Spleen (tissue), 11 donors: ENCODE measurements around the gene KRTAP3-1. TPM values are rescaled to one million over a fixed set of nuclear protein-coding genes. Genes with fewer than 3 reads are reported as not detected.

Source experiments
- DNase-seq: peaks from one replicate; pipeline ENCODE4 v3.0.0-alpha.2; 2020
- H3K27ac ChIP-seq, 8 donors: fragments of 200-600 bp; sonication (generic) in 7 of 8; 1 replicate in 4 of 8; 2 replicates in 4 of 8; pipeline versions ENCODE4 v1.5.0 to v1.8.0; 2016 to 2021; ENCODE audit warnings: inconsistent platforms in 4 of 8, mild to moderate bottlenecking in 4 of 8, moderate library complexity in 1 of 8
- H3K27me3 ChIP-seq, 7 donors: fragments of 200-600 bp; sonication (generic) in 6 of 7; replicated peaks in 1 of 7; 1 replicate in 4 of 7; 2 replicates in 3 of 7; pipeline versions ENCODE4 v1.5.0 to v1.8.0; 2016 to 2021; ENCODE audit warnings: inconsistent platforms in 3 of 7, mild to moderate bottlenecking in 1 of 7
- H3K36me3 ChIP-seq, 6 donors: fragments of 200-600 bp; sonication (generic) in 5 of 6; 1 replicate in 4 of 6; 2 replicates in 2 of 6; pipeline versions ENCODE4 v1.5.0 to v1.8.0; 2016 to 2021; ENCODE audit warnings: inconsistent platforms in 2 of 6
- H3K4me1 ChIP-seq, 6 donors: fragments of 200-600 bp; sonication (generic) in 5 of 6; 1 replicate in 3 of 6; 2 replicates in 3 of 6; pipeline versions ENCODE4 v1.5.0 to v1.8.0; 2016 to 2021; ENCODE audit warnings: inconsistent platforms in 3 of 6
- H3K4me3 ChIP-seq, 8 donors: fragments of 200-600 bp; sonication (generic) in 7 of 8; 1 replicate in 4 of 8; 2 replicates in 4 of 8; pipeline versions ENCODE4 v1.5.0 to v1.8.0; 2016 to 2021; ENCODE audit warnings: inconsistent platforms in 4 of 8, mild to moderate bottlenecking in 4 of 8, moderate library complexity in 2 of 8
- H3K9me3 ChIP-seq, 8 donors: fragments of 200-600 bp; sonication (generic) in 7 of 8; 1 replicate in 4 of 8; 2 replicates in 4 of 8; pipeline versions ENCODE4 v1.5.0 to v1.8.0; 2016 to 2021; ENCODE audit warnings: inconsistent platforms in 4 of 8
- CTCF ChIP-seq, 11 experiments: fragments of 200-600 bp in 7 of 11; fragments of 450-650 bp in 4 of 11; sonication (generic) in 4 of 11; IDR thresholded peaks in 8 of 11; conservative IDR thresholded peaks in 3 of 11; 1 replicate in 7 of 11; 2 replicates in 4 of 11; pipeline versions ENCODE4 v1.4.0 to v1.8.0; 2016 to 2021; ENCODE audit warnings: antibody characterized with exemption in 11 of 11, inconsistent platforms in 4 of 11, mild to moderate bottlenecking in 1 of 11
- POLR2A ChIP-seq, 3 donors: fragments of 450-650 bp; IDR thresholded peaks; one replicate each; pipeline ENCODE4 v1.5.1; 2017; ENCODE audit warnings: antibody characterized with exemption in 3 of 3, mild to moderate bottlenecking in 1 of 3
- POLR2AphosphoS5 ChIP-seq, 3 donors: sonication (generic); formaldehyde crosslinking; IDR thresholded peaks; one replicate each; pipeline ENCODE4 v1.5.1; 2017; ENCODE audit warnings: antibody characterized with exemption in 3 of 3
- WGBS, 5 donors: extraction: QIAGEN DNeasy Blood & Tissue Kit in 3 of 5; methylation state at CpG; one replicate each; pipeline versions ENCODE4 v1.1.5 to v1.1.7; 2013 to 2018; 5-methylcytosine and 5-hydroxymethylcytosine counted together
- intact Hi-C: fragments of 100-400 bp; cut with DNase I; formaldehyde crosslinking; loops from one replicate; pipeline ENCODE4 v1.15.0; 2023; ENCODE audit warnings: low total_unique reads
- polyA plus RNA-seq, 3 donors: library from polyadenylated mRNA; stranded (reverse); fragments of 200-250 nt; gene quantifications; one replicate each; pipeline ENCODE4 v1.2.1, GENCODE V29; 2013
- total RNA-seq, 7 donors: library from RNA; depleted of rRNA in 3 of 7; stranded (reverse); fragments of >200 nt in 3 of 7; fragmentation: NEBNext Ultra II Directional in 4 of 7; extraction: Animal tissue kit (Norgen Biotek cat#: 25700) in 4 of 7; gene quantifications; one replicate each; pipeline versions ENCODE4 v1.1.0 to v1.2.1, GENCODE V29; 2016 to 2021
- donor health status: healthy with polysubstance abuse.
- donor health status: DM: no; HTN: no; CAD: no; lungs with moderate emphysema.
- donor health status: DM: no; HTN: no; CAD: no.
- donor health status: Bipolar disorder and iron deficiency.
- donor health status: healthy.
- donor health status: DM: no; HTN: no; CAD: no.
- donor health status: DM: yes; HTN: yes; CAD: no.

KRTAP3-1 gene
- total and polyA plus RNA-seq, 10 donors = not detected

GRCh38 chr17:41013606-41014005 lies 4.7 kb upstream of the KRTAP3-1 start:
- DNase-seq = no peak
- WGBS, 5 donors = 41 to 76% (median 60%) methylated on average over 1 of the region's 1 CpG
- Histone ChIP-seq H3K4me3 (no peak overlapping the region), H3K4me1 (no peaks in the 10 kb centered on the region), H3K9me3 (no peaks in the 10 kb centered on the region), H3K27me3 (no peaks in the 10 kb centered on the region), H3K36me3 (no peaks in the 10 kb centered on the region), H3K27ac (no peak overlapping the region)
- TF ChIP-seq POLR2AphosphoS5 (IDR thresholded peaks at IDR 0.05) = no peak
- TF ChIP-seq POLR2A (IDR thresholded peaks at IDR 0.05) = no peak
- no peak for TF ChIP-seq CTCF (IDR thresholded peaks at IDR 0.05 in 8 of 11, conservative IDR thresholded peaks at IDR 0.05 in 3 of 11)
- intact Hi-C loops = no loop called here

GRCh38 chr17:41013181-41013580 lies 4.3 kb upstream of the KRTAP3-1 start:
- DNase-seq = no peak
- no peaks in the 10 kb centered on the region for H3K9me3 ChIP-seq
- intact Hi-C loops = no loop called here
- 83 to 96% (median 89%) methylated on average over 3 of the region's 3 CpGs for whole genome bisulfite sequencing, 5 donors
- H3K4me1 ChIP-seq = no peaks in the 10 kb centered on the region
- H3K36me3 ChIP-seq = no peaks in the 10 kb centered on the region
- H3K4me3 ChIP-seq = no peak overlapping the region
- TF ChIP-seq CTCF (IDR thresholded peaks at IDR 0.05 in 8 of 11, conservative IDR thresholded peaks at IDR 0.05 in 3 of 11) (no peak), POLR2A (IDR thresholded peaks at IDR 0.05) (no peak), POLR2AphosphoS5 (IDR thresholded peaks at IDR 0.05) (no peak)
- no peaks in the 10 kb centered on the region for H3K27me3 ChIP-seq
- H3K27ac ChIP-seq = no peak overlapping the region

GRCh38 chr17:41012326-41013120 lies 3.6 kb upstream of the KRTAP3-1 start:
- DNase-seq = no peak
- Histone ChIP-seq H3K4me1 (no peaks in the 10 kb centered on the region), H3K27me3 (no peaks in the 10 kb centered on the region), H3K36me3 (no peaks in the 10 kb centered on the region), H3K27ac (no peak overlapping the region), H3K4me3 (no peak overlapping the region), H3K9me3 (no peaks in the 10 kb centered on the region)
- WGBS, 5 donors = 64 to 79% (median 75%) methylated on average over 6 of the region's 6 CpGs
- TF ChIP-seq CTCF (IDR thresholded peaks at IDR 0.05 in 8 of 11, conservative IDR thresholded peaks at IDR 0.05 in 3 of 11) = no peak
- no peak for TF ChIP-seq POLR2A (IDR thresholded peaks at IDR 0.05)
- TF ChIP-seq POLR2AphosphoS5 (IDR thresholded peaks at IDR 0.05) = no peak
- intact Hi-C loops = no loop called here

GRCh38 chr17:41010441-41010840 lies 1.5 kb upstream of the KRTAP3-1 start:
- Histone ChIP-seq H3K4me3 (no peak overlapping the region), H3K9me3 (no peaks in the 10 kb centered on the region), H3K4me1 (no peaks in the 10 kb centered on the region), H3K36me3 (no peaks in the 10 kb centered on the region), H3K27me3 (no peaks in the 10 kb centered on the region), H3K27ac (no peak overlapping the region)
- no peak for TF ChIP-seq POLR2AphosphoS5 (IDR thresholded peaks at IDR 0.05)
- TF ChIP-seq CTCF (IDR thresholded peaks at IDR 0.05 in 8 of 11, conservative IDR thresholded peaks at IDR 0.05 in 3 of 11) = no peak
- no peak for TF ChIP-seq POLR2A (IDR thresholded peaks at IDR 0.05)
- intact Hi-C loops = no loop called here
- no peak for DNase-seq
